GM12892 (cell line): Measurements from ENCODE around the gene SOHLH1.

ENCODE experiments used
- POLR2A ChIP-seq: IDR thresholded peaks from 2 replicates; pipeline ENCODE4 v1.6.1; 2011; ENCODE audit warnings: low read depth, low read length, control low read depth
- POLR2AphosphoS5 ChIP-seq: IDR thresholded peaks from 2 replicates; pipeline ENCODE4 v1.6.1; 2011; ENCODE audit warnings: low read depth, low read length, control low read depth

DNA sequence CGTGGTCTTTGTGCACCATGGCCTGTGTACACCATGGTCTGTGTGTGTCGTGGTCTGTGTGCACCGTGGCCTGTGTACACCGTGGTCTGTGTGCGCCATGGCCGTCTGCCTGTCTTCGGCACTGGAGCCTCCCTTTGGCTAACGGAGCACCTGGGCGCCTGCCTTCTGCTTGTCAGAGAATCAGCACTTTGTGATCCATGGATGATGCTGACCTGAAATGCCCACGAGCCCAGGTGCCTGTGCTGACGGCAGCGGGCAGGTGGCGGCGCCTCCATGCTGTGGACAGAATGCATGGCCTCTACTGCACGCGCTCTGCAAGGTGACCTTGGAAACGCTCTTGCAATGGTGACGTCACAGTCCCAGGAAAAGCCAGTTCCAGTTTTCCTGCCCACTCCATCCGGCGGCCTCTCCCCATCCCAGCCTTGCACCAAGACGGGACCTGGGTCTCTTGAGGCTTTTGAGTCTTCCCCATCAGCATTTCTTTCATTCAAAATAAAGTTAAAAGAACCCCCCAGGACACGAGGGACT, 21.6 kb downstream of the SOHLH1 start:
- TF ChIP-seq POLR2A (no peak), POLR2AphosphoS5 (no peak)
